GM18858 (cell line): Measurements from ENCODE around the gene CNTN1.

Experiments
- ATAC-seq: cut with Tn5 transposase; IDR thresholded peaks from one replicate; pipeline ENCODE4 v1.9.1; 2021; ENCODE audit not compliant: unreplicated experiment

Gene CNTN1

DNA sequence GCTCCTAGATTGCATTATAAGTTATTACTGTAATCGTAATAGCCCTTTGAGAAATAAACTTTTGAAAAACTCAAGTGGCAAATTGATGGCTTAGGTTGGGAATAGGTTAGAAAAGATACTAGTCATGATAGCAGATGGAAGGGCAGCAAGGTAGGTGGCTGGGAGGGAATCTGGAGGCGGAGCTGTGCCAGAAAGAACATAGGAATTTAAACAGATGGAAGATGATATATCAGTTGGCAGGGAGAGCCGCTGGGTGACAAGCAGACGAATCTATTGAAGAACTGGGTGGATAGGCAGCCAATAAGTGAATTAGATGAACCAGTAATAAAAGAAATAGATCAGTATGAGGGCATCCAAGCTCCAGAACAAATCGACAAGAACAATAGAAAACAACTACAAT is 142.1 kb downstream of the CNTN1 start:
- no peak for ATAC-seq

DNA sequence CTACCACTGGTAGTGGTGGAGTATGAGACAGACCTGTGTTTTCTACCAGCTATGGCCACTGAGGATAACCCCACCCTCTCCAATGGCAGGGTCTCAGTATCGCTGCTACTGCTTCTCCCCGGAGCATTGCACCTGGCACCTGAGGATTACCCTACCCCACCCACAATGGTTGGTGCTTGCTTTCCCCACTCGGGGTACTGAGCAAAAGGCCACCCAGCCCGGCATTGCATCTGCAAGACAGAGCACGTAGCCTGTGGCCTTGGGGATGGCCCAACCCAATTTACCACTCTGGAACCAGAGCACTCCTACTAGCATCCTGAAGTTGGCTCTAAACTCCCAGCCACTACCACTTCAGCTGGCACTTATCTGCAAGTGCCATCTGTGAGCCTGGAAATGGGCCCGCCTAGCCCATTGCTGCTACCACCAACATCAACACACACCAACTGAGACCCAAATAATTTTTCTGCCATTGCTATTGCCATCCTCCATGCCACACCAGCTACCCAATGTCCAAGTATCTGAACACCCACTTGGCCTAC is 145.7 kb downstream of the CNTN1 start:
- no peak for ATAC-seq

- ATAC-seq, result no peak
These were observed 151.3 kb downstream of the CNTN1 start for GRCh38 chr12:40843495-40843894.

- no peak for ATAC-seq
These were observed 161.0 kb downstream of the CNTN1 start for GRCh38 chr12:40853221-40853620.

DNA sequence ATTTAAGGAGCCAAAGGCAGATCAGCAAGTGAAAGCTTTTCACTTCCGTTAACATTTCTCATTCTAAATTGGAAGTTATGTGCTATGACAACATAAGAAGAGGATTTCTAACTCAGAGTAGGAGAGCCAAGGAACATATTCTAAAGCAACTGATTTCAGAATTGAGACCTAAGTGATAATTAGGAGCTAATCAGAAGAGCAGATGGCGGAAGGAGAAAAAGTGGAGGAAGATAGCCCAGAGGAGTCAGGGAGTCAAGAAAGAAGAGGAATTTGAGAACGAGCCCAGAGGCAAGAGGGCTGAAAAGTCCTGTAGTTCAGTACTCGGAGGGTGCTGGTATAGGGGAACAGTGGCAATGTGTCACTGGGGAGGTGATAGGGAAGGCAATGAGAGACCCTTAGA is 162.4 kb downstream of the CNTN1 start:
- no peak for ATAC-seq

DNA sequence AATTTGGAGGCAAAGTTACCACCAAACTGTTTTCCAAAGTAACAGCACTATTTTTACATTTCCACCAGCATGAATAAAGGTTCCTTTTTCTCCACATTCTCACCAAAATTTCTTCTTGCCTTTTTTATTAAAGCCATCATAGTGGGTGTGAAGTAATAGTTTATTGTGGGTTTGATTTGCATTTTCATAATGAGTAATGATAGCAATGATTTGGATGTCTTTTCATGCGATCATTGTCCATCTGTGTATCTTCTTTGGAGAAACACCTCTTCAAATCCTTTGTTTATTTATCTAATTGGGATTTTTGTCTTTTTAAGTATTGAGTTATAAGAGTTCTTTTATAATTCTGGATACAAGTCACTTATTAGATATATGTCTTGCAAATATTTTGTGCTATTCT is 172.7 kb downstream of the CNTN1 start:
- no peak for ATAC-seq

GRCh38 chr12:40870981-40871380 is 178.7 kb downstream of the CNTN1 start:
- no peak for ATAC-seq

DNA sequence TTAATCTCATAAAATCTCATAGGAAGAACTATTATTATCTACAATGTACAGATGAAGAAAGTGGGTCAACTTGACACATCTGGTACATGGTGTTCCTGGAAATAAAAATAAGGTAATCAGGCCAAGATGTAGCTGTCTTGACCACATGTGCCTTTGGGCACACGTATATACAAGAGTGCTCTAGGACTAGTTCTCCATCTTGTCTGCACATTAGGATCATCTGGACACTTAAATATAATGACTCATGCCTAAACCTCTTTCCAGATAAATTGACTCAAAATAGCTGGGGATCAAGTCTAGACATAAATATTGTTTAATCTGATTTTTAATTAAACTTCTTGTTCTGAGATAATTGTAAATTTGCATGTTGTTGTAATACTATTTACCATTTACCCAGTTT is 182.6 kb downstream of the CNTN1 start:
- no peak for ATAC-seq

DNA sequence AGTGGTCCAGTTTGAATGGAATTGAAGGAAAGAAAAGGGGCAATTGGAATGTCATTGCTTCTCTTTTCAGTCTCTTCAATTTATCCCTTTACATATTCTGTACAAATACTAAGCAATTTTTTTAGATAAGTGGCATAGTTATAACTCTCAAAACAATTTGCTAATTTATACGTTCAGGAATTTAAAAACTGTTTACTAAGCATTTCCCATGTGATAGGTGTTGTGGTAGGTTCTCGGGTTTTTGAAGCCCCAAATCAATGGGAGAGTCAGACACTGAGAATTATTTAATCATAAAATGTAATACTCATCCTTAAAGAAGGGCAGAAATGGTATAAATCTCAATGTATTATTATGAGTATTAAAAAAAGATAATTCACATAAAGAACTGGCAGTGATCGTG is 197.1 kb downstream of the CNTN1 start:
- ATAC-seq, result no peak

- no peak for ATAC-seq
These were observed 200.3 kb downstream of the CNTN1 start for GRCh38 chr12:40892528-40892927.

DNA sequence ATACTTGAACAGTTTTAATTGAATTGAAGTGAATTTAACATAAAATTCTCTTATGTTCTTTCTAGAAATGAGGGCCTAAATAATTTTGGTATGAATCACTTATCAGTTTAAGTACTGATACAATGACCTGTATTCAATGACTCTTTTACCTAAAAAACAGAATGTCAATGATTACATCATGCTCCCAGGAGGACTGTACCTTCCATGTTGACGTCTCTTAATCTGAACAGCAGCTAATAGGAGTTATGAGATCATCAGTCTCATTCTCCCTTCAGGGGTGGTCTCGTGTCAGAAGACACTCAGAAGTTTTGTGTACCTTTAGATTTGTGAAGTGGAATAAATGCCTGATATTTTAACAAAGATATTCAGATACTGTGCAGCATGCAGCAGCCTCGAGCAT is 206.3 kb downstream of the CNTN1 start:
- ATAC-seq, result no peak

- ATAC-seq, result no peak
These were observed 210.8 kb downstream of the CNTN1 start for GRCh38 chr12:40903040-40903439.

GRCh38 chr12:40907115-40907527 is 214.9 kb downstream of the CNTN1 start:
- peak; percentile 93 for ATAC-seq

DNA sequence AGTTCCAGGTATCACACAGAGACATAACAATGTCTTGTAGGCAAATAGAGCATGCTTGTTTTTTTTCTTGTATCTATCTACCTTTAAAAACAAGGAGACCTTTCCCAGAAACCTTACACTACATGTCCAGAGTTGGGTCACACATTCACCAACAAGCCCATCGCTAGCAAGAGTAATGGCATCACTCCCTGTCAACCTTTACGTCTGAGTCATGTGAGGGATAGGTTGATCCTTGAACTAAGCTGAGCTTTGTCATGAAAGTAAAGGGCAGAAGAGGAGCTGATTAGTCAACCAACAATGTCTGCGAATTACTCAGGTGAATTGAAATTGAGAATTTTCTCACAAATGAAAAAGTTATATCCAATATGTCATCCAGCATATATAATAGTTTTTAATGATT is 219.4 kb downstream of the CNTN1 start:
- ATAC-seq, result no peak

DNA sequence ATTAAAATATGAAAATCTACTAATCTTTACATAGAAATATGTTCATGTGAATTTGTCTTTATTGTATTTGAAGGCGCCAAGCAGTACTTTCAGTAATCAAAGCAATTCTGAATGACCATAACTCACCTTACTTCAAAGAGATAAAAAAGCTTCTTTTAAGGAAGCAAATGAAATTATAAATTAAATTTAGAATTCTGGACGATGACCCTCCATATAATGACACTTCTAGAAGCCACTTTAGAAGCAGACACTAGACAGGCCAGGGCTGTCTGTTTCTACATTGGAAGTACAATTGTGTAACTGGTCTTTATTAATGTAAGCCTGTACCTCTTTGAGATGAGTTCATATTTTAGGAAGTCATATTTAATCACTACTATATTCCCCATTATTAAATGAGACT is 222.9 kb downstream of the CNTN1 start:
- ATAC-seq, result no peak

- no peak for ATAC-seq
These were observed 225.3 kb downstream of the CNTN1 start for GRCh38 chr12:40917561-40917960.

GRCh38 chr12:40921563-40922163 is 229.4 kb downstream of the CNTN1 start:
- no peak for ATAC-seq

- ATAC-seq, result no peak
These were observed 245.7 kb downstream of the CNTN1 start for GRCh38 chr12:40937891-40938290.

- ATAC-seq, result no peak
These were observed 250.1 kb downstream of the CNTN1 start for GRCh38 chr12:40942326-40942725.

DNA sequence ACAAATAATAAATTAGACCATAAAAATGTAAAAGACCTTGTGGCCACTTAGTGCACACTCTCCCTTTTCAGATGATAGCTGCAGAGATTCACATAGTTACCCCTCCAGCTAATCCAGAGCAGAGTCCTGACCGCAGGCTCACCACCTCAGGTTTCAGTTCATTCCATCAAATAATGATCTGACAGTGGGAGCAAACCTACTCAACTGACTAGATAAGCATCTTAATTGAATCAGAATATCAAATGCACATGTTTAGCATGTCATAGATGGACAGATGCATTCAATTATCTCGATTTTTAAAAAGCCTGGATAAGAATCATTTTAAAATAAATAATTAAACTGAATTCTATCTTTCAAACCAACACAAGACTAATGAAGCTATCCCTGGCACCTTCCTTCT is 253.5 kb downstream of the CNTN1 start:
- no peak for ATAC-seq

- no peak for ATAC-seq
These were observed 254.5 kb downstream of the CNTN1 start for GRCh38 chr12:40946612-40947194.

- no peak for ATAC-seq
These were observed 255.6 kb downstream of the CNTN1 start for GRCh38 chr12:40947797-40948196.

DNA sequence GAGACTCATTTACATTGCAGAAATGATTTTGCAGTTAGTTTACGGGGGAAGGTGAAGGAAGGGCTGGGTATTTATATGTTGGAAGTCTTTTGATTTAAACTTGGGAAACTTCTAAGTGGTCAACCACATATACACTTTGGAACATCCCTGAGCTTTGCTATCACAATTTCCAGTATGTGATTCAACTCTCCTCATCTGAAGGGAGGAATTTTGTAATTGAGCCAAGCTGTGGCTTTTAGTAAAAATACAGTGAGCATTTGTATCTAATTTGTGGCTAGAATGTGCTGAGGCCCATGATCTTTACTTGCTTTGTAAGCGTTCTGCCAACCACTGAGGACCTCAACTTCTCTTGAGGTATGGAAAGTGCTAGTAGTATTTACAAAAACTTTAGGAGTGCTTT is 260.8 kb downstream of the CNTN1 start:
- ATAC-seq, result no peak
